Measurements from ENCODE around the gene SLC22A23.

DNA sequence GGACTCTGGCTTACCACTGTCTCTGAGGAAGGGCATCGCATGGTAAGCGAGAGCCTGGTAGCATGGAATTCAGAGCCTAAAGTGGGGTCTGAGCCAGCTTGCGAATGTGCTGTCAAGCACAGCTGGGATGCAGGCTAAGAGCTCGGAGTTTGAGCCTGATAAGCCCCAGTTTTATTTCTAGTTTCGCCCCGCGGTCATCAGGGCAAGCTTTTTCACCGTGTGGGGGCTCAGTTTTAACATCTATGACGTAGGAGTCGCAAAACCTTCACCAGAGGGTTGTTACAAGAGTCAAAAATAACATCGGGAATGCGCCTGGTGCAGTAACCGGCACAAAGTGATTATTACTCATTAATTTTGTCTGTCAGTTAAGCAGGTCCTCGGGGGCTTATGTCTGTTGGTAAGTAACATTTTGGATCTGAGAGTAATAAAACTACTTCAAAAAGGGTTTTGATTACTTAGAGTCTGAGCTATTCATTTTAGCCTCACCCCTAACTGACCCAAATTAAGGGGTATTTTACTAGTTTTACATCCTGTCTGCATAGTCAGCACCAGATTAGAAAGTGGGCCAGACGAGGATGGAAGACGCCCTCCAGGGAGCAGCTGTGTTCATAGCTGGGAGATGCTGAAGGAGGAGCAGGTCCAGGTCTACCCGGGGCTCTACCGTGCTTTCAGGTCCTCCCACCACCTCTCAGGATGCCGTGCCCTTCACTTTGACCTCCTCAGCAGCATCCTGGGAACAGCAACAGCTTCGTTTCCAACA, 29.7 kb downstream of the SLC22A23 start:
- TF ChIP-seq POLR2AphosphoS5 (IDR thresholded peaks at IDR 0.05; ENCODE audit: borderline replicate concordance, low read depth, low read length), result no peak
- no peak for TF ChIP-seq EZH2 (IDR thresholded peaks at IDR 0.05)
- TF ChIP-seq FOXP2 (optimal IDR thresholded peaks at IDR 0.05; ENCODE audit: control extremely low read depth, extremely low read length, insufficient read depth), result no peak

Measured in SK-N-MC (cell line).